Calu3 (cell line): Measurements from ENCODE around the gene USP24. TPM values are rescaled to one million over a fixed set of nuclear protein-coding genes. Genes with fewer than 3 reads are reported as not detected.

Source experiments
- BruUV-seq: library from RNA; stranded (reverse); fragments of 400-500 nt; replicated peaks from 2 replicates; lab custom pipeline; 2021; lab: Mats Ljungman, UMichigan
- CTCF ChIA-PET: fragments of 300-600 bp; sonication (Branson Sonifier 250); formaldehyde crosslinking; loops from one replicate; lab custom pipeline; 2022; ENCODE audit warnings: antibody characterized with exemption; lab: Charles Lee
- DNase-seq: peaks from one replicate; pipeline ENCODE4 v3.0.0; 2022
- H3K27ac Mint-ChIP-seq: one replicate; pipeline ENCODE4 v1.8.0; 2022; ENCODE audit warnings: mixed read lengths; ENCODE audit not compliant: unreplicated experiment
- H3K27me3 Mint-ChIP-seq: one replicate; pipeline ENCODE4 v1.8.0; 2022; ENCODE audit warnings: mixed read lengths; ENCODE audit not compliant: unreplicated experiment
- H3K36me3 Mint-ChIP-seq: one replicate; pipeline ENCODE4 v1.8.0; 2022; ENCODE audit warnings: mild to moderate bottlenecking, moderate library complexity, mixed read lengths; ENCODE audit not compliant: insufficient read depth, unreplicated experiment
- H3K4me1 Mint-ChIP-seq: one replicate; pipeline ENCODE4 v1.8.0; 2022; ENCODE audit warnings: mild to moderate bottlenecking, low read depth, mixed read lengths; ENCODE audit not compliant: unreplicated experiment
- H3K4me3 Mint-ChIP-seq: one replicate; pipeline ENCODE4 v1.8.0; 2022; ENCODE audit warnings: mild to moderate bottlenecking, low read depth, moderate library complexity, mixed read lengths; ENCODE audit not compliant: unreplicated experiment
- H3K9me3 Mint-ChIP-seq: one replicate; pipeline ENCODE4 v1.8.0; 2022; ENCODE audit warnings: low read depth, mixed read lengths; ENCODE audit not compliant: unreplicated experiment
- intact Hi-C: fragments of 100-400 bp; cut with micrococcal nuclease; formaldehyde crosslinking; loops from one replicate; pipeline ENCODE4 v1.10.0; 2022; ENCODE audit not compliant: unreplicated experiment
- total RNA-seq: library from RNA; stranded (reverse); gene quantifications from 2 replicates; pipeline ENCODE4 v1.2.3, GENCODE V29; 2022
- TF ChIP-seq, protein P1 (sequence below): fragments of 200-600 bp; IDR thresholded peaks from one replicate; pipeline ENCODE4 v1.8.0; 2022; ENCODE audit warnings: antibody characterized with exemption; ENCODE audit not compliant: unreplicated experiment

USP24 gene
- total RNA-seq, 1 experiment from 2014 or later = 45.3 TPM

DNA sequence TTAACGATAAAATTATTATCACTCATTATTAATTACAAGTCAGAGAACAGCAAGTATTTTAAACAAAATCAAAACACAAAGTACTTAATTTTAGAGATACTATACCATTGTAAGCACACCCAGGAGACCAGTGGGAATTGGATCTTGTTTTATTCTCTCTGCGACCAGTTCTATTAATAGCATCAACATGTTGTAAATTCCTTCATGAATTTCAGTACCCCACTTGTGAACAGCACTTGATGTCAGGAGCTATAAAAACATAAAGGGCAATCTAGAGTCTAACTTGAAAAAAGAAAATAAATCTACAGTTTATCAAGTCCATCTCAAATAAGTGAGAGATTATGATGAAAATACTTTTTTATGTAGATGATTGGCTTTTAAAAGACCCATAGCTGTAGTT, 42.9 kb downstream of the USP24 start:
- Mint-ChIP-seq H3K27ac (no peak overlapping the region), H3K9me3 (no peaks in the 10 kb centered on the region), H3K36me3 (peaks cover 17% of the 10 kb centered on the region), H3K27me3 (no peaks in the 10 kb centered on the region), H3K4me1 (peaks cover 25% of the 10 kb centered on the region), H3K4me3 (no peak overlapping the region)
- intact Hi-C loops = loop anchor here (5.0 kb wide), 1 partner anchor 35 kb away; no protein-coding TSS in a partner anchor
- no peak for DNase-seq
- CTCF ChIA-PET = interaction anchor here (0.6 kb wide), 1 partner anchor 40 kb away, joined by 3 read pairs; no protein-coding TSS in a partner anchor
- BruUV-seq = no TSS peak
- TF ChIP-seq, protein P1, sequence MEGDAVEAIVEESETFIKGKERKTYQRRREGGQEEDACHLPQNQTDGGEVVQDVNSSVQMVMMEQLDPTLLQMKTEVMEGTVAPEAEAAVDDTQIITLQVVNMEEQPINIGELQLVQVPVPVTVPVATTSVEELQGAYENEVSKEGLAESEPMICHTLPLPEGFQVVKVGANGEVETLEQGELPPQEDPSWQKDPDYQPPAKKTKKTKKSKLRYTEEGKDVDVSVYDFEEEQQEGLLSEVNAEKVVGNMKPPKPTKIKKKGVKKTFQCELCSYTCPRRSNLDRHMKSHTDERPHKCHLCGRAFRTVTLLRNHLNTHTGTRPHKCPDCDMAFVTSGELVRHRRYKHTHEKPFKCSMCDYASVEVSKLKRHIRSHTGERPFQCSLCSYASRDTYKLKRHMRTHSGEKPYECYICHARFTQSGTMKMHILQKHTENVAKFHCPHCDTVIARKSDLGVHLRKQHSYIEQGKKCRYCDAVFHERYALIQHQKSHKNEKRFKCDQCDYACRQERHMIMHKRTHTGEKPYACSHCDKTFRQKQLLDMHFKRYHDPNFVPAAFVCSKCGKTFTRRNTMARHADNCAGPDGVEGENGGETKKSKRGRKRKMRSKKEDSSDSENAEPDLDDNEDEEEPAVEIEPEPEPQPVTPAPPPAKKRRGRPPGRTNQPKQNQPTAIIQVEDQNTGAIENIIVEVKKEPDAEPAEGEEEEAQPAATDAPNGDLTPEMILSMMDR = no peak

DNA sequence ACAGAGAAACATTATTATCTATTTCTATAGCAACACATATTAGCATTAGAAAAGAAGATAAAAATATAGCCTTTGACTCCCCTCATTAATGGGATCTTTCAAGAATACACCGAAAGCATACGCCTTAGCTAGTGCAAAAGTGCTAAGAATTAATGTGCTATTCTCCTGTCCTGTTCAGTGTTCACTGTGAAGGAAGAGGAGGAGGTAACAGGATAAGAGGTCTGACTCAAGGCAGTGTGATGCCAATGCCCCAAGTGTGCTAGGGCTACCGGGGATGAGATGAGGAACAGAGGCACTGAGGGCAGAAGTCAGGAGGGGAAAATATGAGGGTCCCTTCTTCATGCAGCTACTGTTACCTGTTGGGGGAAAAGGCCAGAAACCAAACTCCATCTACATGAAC, 43.5 kb downstream of the USP24 start:
- intact Hi-C loops = loop anchor here (5.0 kb wide), 1 partner anchor 36 kb away; no protein-coding TSS in a partner anchor
- H3K4me1 Mint-ChIP-seq = peaks cover 25% of the 10 kb centered on the region
- no peak overlapping the region for H3K27ac Mint-ChIP-seq
- TF ChIP-seq, protein P1 = no peak
- DNase-seq = no peak
- CTCF ChIA-PET = no interaction called here
- no peaks in the 10 kb centered on the region for H3K9me3 Mint-ChIP-seq
- H3K4me3 Mint-ChIP-seq = no peak overlapping the region
- no peaks in the 10 kb centered on the region for H3K27me3 Mint-ChIP-seq
- peaks cover 17% of the 10 kb centered on the region for H3K36me3 Mint-ChIP-seq
- BruUV-seq = no TSS peak

DNA sequence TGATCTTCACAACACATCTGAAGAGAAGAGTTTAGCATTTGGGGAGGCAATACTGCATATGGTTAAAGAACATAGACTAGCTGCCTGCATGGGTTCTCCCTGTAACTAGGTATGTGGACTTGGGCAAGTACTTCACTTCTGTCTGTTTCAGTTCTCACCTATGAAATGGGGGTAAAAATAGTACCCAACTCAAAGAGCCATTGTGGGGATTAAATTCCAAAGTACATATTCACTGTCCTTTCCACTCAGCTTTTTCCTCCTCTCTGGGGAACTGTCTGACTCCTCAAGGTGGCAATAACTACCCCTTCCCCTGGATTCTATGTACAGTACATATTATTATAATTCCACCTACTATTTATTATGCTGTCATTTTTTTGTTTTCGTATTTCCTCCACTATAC, 44.7 kb downstream of the USP24 start:
- H3K4me3 Mint-ChIP-seq = no peak overlapping the region
- DNase-seq = no peak
- H3K27me3 Mint-ChIP-seq = no peaks in the 10 kb centered on the region
- CTCF ChIA-PET = no interaction called here
- TF ChIP-seq, protein P1 = no peak
- intact Hi-C loops = loop anchor here (5.0 kb wide), 1 partner anchor 37 kb away; no protein-coding TSS in a partner anchor
- no peak overlapping the region for H3K27ac Mint-ChIP-seq
- H3K36me3 Mint-ChIP-seq = peaks cover 17% of the 10 kb centered on the region
- H3K4me1 Mint-ChIP-seq = peaks cover 25% of the 10 kb centered on the region
- no TSS peak for BruUV-seq
- H3K9me3 Mint-ChIP-seq = no peaks in the 10 kb centered on the region

DNA sequence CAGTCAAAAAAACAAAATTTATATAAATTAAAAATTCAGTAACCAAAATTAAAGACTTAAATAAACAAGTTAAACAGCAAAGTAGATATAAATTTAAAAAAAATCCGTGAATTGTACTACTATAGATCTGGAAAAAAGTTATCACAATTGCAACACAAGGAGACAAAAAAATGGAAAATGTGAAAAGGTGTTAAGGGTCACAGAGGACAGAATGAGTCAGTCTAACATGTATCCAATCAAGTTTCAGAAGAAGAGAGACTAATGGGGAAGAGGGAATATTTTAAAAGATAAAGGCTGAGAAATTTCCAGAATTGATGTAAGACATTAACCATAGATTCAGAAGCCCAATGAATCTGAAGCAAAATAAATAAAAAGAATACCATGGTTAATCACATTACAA, 46.0 kb downstream of the USP24 start:
- CTCF ChIA-PET = no interaction called here
- peaks cover 15% of the 10 kb centered on the region for H3K36me3 Mint-ChIP-seq
- no peaks in the 10 kb centered on the region for H3K9me3 Mint-ChIP-seq
- no peak overlapping the region for H3K4me3 Mint-ChIP-seq
- peaks cover 23% of the 10 kb centered on the region for H3K4me1 Mint-ChIP-seq
- BruUV-seq = no TSS peak
- intact Hi-C loops = no loop called here
- TF ChIP-seq, protein P1 = no peak
- no peak overlapping the region for H3K27ac Mint-ChIP-seq
- DNase-seq = no peak
- no peaks in the 10 kb centered on the region for H3K27me3 Mint-ChIP-seq
